Neural cell (in vitro differentiated cells): Measurements from ENCODE around the gene PIP4P1. TPM values are rescaled to one million over a fixed set of nuclear protein-coding genes. Genes with fewer than 3 reads are reported as not detected.

Source experiments
- H2AFZ ChIP-seq: fragments of 200-600, 300-800 bp; sonication (generic), shearing (Covaris generic); 2 replicates; pipeline ENCODE4 v1.6.0; 2014; ENCODE audit warnings: low read depth, mild to moderate bottlenecking, antibody characterized with exemption, low read length, moderate library complexity
- H3F3A ChIP-seq: fragments of 200-600 bp; shearing (Covaris generic); 2 replicates; pipeline ENCODE4 v1.6.1; 2016; ENCODE audit warnings: mild to moderate bottlenecking, moderate library complexity, mixed read lengths, antibody characterized with exemption, low read length; ENCODE audit not compliant: insufficient read depth, poor library complexity, severe bottlenecking
- H3K27ac ChIP-seq: fragments of 200-600, 300-800 bp; sonication (generic), shearing (Covaris generic); 2 replicates; pipeline ENCODE4 v1.5.1; 2014; ENCODE audit warnings: mild to moderate bottlenecking, low read length, moderate library complexity
- H3K27me3 ChIP-seq: fragments of 300-800, 200-600 bp; sonication (generic), shearing (Covaris generic); 2 replicates; pipeline ENCODE4 v1.6.0; 2014; ENCODE audit warnings: mild to moderate bottlenecking, low read depth, low read length, moderate library complexity; ENCODE audit not compliant: insufficient read depth
- H3K36me3 ChIP-seq: fragments of 300-800, 200-600 bp; sonication (generic), shearing (Covaris generic); 2 replicates; pipeline ENCODE4 v1.5.1; 2014; ENCODE audit warnings: mild to moderate bottlenecking, antibody characterized with exemption, low read length, moderate library complexity; ENCODE audit not compliant: insufficient read depth
- H3K4me2 ChIP-seq: fragments of 300-800, 200-600 bp; sonication (generic), shearing (Covaris generic); 2 replicates; pipeline ENCODE4 v1.6.0; 2014; ENCODE audit warnings: mild to moderate bottlenecking, low read length
- H3K4me3 ChIP-seq: fragments of 300-800, 200-600 bp; sonication (generic), shearing (Covaris generic); 2 replicates; pipeline ENCODE4 v1.5.1; 2014; ENCODE audit warnings: mild to moderate bottlenecking, low read length, moderate library complexity
- H3K79me2 ChIP-seq: fragments of 200-600 bp; shearing (Covaris generic); replicated peaks from 2 replicates; pipeline ENCODE4 v1.6.0; 2014; ENCODE audit warnings: mild to moderate bottlenecking, low read length, moderate library complexity; ENCODE audit not compliant: insufficient read depth
- H3K9ac ChIP-seq: fragments of 300-800, 200-600 bp; sonication (generic), shearing (Covaris generic); 2 replicates; pipeline ENCODE4 v1.6.1; 2016; ENCODE audit warnings: mild to moderate bottlenecking, low read length, mixed read lengths
- H3K9me2 ChIP-seq: fragments of 200-600 bp; shearing (Covaris generic); 2 replicates; pipeline ENCODE4 v1.6.1; 2016; ENCODE audit warnings: mild to moderate bottlenecking, low read length, mixed read lengths; ENCODE audit not compliant: insufficient read depth
- H3K9me3 ChIP-seq: fragments of 200-600, 300-800 bp; sonication (generic), shearing (Covaris generic); 2 replicates; pipeline ENCODE4 v1.6.1; 2016; ENCODE audit warnings: mild to moderate bottlenecking, mixed run types, low read length, moderate library complexity, mixed read lengths
- H4K20me1 ChIP-seq: fragments of 200-600 bp; shearing (Covaris generic); 2 replicates; pipeline ENCODE4 v1.6.1; 2016; ENCODE audit warnings: mild to moderate bottlenecking, mixed run types; ENCODE audit not compliant: insufficient read depth
- CTCF ChIP-seq: fragments of 450-650 bp; IDR thresholded peaks from 2 replicates; pipeline ENCODE4 v1.5.1; 2014; ENCODE audit warnings: antibody characterized with exemption, mild to moderate bottlenecking, moderate library complexity; ENCODE audit not compliant: poor library complexity, severe bottlenecking
- EP300 ChIP-seq: fragments of 450-650 bp; conservative IDR thresholded peaks from 2 replicates; pipeline ENCODE4 v1.6.1; 2014; ENCODE audit warnings: antibody characterized with exemption, mild to moderate bottlenecking, moderate library complexity; ENCODE audit not compliant: poor library complexity, severe bottlenecking
- EZH2 ChIP-seq: fragments of 200-600, 300-800 bp; shearing (Covaris generic), sonication (generic); IDR thresholded peaks from 2 replicates; pipeline ENCODE4 v1.6.1; 2014; ENCODE audit warnings: antibody characterized with exemption, low read length, borderline replicate concordance, mild to moderate bottlenecking; ENCODE audit not compliant: insufficient read depth, poor library complexity, severe bottlenecking
- MXI1 ChIP-seq: fragments of 450-650 bp; conservative IDR thresholded peaks from 2 replicates; pipeline ENCODE4 v1.6.1; 2014; ENCODE audit warnings: antibody characterized with exemption, mild to moderate bottlenecking; ENCODE audit not compliant: poor library complexity, severe bottlenecking
- POLR2AphosphoS5 ChIP-seq: IDR thresholded peaks from 2 replicates; pipeline ENCODE4 v1.6.1; 2012
- RAD21 ChIP-seq: fragments of 450-650 bp; conservative IDR thresholded peaks from 2 replicates; pipeline ENCODE4 v1.6.1; 2014; ENCODE audit warnings: antibody characterized with exemption, mild to moderate bottlenecking, moderate library complexity
- REST ChIP-seq: IDR thresholded peaks from 2 replicates; pipeline ENCODE4 v1.6.1; 2012; ENCODE audit warnings: borderline replicate concordance
- SMC3 ChIP-seq: fragments of 450-650 bp; conservative IDR thresholded peaks from 2 replicates; pipeline ENCODE4 v1.6.1; 2014; ENCODE audit warnings: antibody characterized with exemption, mild to moderate bottlenecking, moderate library complexity; ENCODE audit not compliant: poor library complexity
- TAF1 ChIP-seq: IDR thresholded peaks from 2 replicates; pipeline ENCODE4 v1.6.1; 2012; ENCODE audit warnings: low read depth
- polyA plus RNA-seq: library from polyadenylated mRNA; depleted of rRNA; stranded (reverse); fragments of >200 nt; gene quantifications from 2 replicates; pipeline ENCODE4 v1.2.3, GENCODE V29; 2014

Gene PIP4P1
- polyA plus RNA-seq, 1 donor from 2014 or later: 77.2 TPM

GRCh38 chr14:20498622-20499021 lies 37.4 kb upstream of the PIP4P1 start:
- Histone ChIP-seq H3K4me3 (no peak overlapping the region), H2AFZ (no peak overlapping the region)

GRCh38 chr14:20494935-20495766 lies 33.9 kb upstream of the PIP4P1 start:
- Histone ChIP-seq H3F3A (no peaks in the 10 kb centered on the region), H3K36me3 (no peaks in the 10 kb centered on the region), H3K9me3 (no peaks in the 10 kb centered on the region), H3K4me2 (no peak overlapping the region), H3K4me3 (no peak overlapping the region), H3K9me2 (no peaks in the 10 kb centered on the region), H2AFZ (no peak overlapping the region), H4K20me1 (no peaks in the 10 kb centered on the region), H3K79me2 (no peaks in the 10 kb centered on the region), H3K27ac (no peak overlapping the region), H3K27me3 (no peaks in the 10 kb centered on the region), H3K9ac (no peak overlapping the region)
- TF ChIP-seq POLR2AphosphoS5: no peak
- TF ChIP-seq SMC3: no peak
- TF ChIP-seq REST: no peak
- no peak for TF ChIP-seq MXI1
- no peak for TF ChIP-seq EP300
- TF ChIP-seq RAD21: no peak
- TF ChIP-seq EZH2: no peak
- no peak for TF ChIP-seq TAF1

More at GRCh38 chr14:20498622-20499021, 37.4 kb upstream of the PIP4P1 start:
- Histone ChIP-seq H3K79me2 (no peaks in the 10 kb centered on the region), H3K9ac (no peak overlapping the region), H3K27me3 (no peaks in the 10 kb centered on the region), H3K9me2 (no peaks in the 10 kb centered on the region), H3K9me3 (no peaks in the 10 kb centered on the region), H3K36me3 (no peaks in the 10 kb centered on the region), H4K20me1 (no peaks in the 10 kb centered on the region), H3K27ac (no peak overlapping the region), H3F3A (no peaks in the 10 kb centered on the region), H3K4me2 (no peak overlapping the region)
- TF ChIP-seq EP300 (no peak), CTCF (no peak), REST (no peak)
